H9 (cell line): ENCODE results near the gene CCT7. TPM values are rescaled to one million over a fixed set of nuclear protein-coding genes. Genes with fewer than 3 reads are reported as not detected.

ENCODE experiments used
- DNase-seq: peaks from one replicate; pipeline ENCODE4 v3.0.0-alpha.2; 2017
- H2AFZ ChIP-seq: one replicate; pipeline ENCODE4 v1.6.1; 2013; ENCODE audit warnings: mild to moderate bottlenecking, low read length, control low read depth, moderate library complexity
- H2AK5ac ChIP-seq: 2 replicates; pipeline ENCODE4 v1.6.1; 2013; ENCODE audit warnings: low read length, control low read depth, mixed read lengths; ENCODE audit not compliant: insufficient read length
- H2BK120ac ChIP-seq: one replicate; pipeline ENCODE4 v1.6.1; 2013; ENCODE audit warnings: low read depth, mild to moderate bottlenecking, low read length, control low read depth, inconsistent platforms; ENCODE audit not compliant: poor library complexity, severe bottlenecking
- H2BK12ac ChIP-seq: 2 replicates; pipeline ENCODE4 v1.6.1; 2013; ENCODE audit warnings: low read length, control low read depth, mixed read lengths, low read depth; ENCODE audit not compliant: insufficient read length
- H2BK15ac ChIP-seq: 2 replicates; pipeline ENCODE4 v1.6.1; 2013; ENCODE audit warnings: low read depth, low read length, control low read depth
- H2BK20ac ChIP-seq: one replicate; pipeline ENCODE4 v1.6.1; 2013; ENCODE audit warnings: low read depth, mild to moderate bottlenecking, low read length, control low read depth, inconsistent platforms; ENCODE audit not compliant: poor library complexity, severe bottlenecking
- H2BK5ac ChIP-seq: 2 replicates; pipeline ENCODE4 v1.6.1; 2013; ENCODE audit warnings: low read length, control low read depth, mixed read lengths; ENCODE audit not compliant: insufficient read length
- H3K14ac ChIP-seq: 2 replicates; pipeline ENCODE4 v1.6.1; 2013; ENCODE audit warnings: low read length, control low read depth; ENCODE audit not compliant: insufficient read depth
- H3K18ac ChIP-seq: 2 replicates; pipeline ENCODE4 v1.6.1; 2013; ENCODE audit warnings: low read depth, mild to moderate bottlenecking, mixed read lengths, low read length, control low read depth; ENCODE audit not compliant: insufficient read length
- H3K23ac ChIP-seq: 2 replicates; pipeline ENCODE4 v1.6.1; 2013; ENCODE audit warnings: low read length, control low read depth, mixed read lengths, low read depth; ENCODE audit not compliant: insufficient read length
- H3K23me2 ChIP-seq: 2 replicates; pipeline ENCODE4 v1.6.1; 2013; ENCODE audit warnings: low read depth, mild to moderate bottlenecking, mixed read lengths, low read length, control low read depth; ENCODE audit not compliant: insufficient read length, poor library complexity, severe bottlenecking
- H3K27ac ChIP-seq: 2 replicates; pipeline ENCODE4 v1.5.1; 2013; ENCODE audit warnings: low read length, control low read depth, mixed read lengths, low read depth; ENCODE audit not compliant: insufficient read length
- H3K27me3 ChIP-seq: 2 replicates; pipeline ENCODE4 v1.6.1; 2013; ENCODE audit warnings: low read length, control low read depth, inconsistent platforms; ENCODE audit not compliant: insufficient read depth
- H3K4ac ChIP-seq: 2 replicates; pipeline ENCODE4 v1.6.1; 2013; ENCODE audit warnings: low read depth, mild to moderate bottlenecking, control low read depth, inconsistent platforms, low read length, moderate library complexity
- H3K4me1 ChIP-seq: 2 replicates; pipeline ENCODE4 v1.6.1; 2013; ENCODE audit warnings: low read length, control low read depth, inconsistent platforms; ENCODE audit not compliant: insufficient read depth
- H3K4me2 ChIP-seq: 2 replicates; pipeline ENCODE4 v1.6.1; 2013; ENCODE audit warnings: low read length, control low read depth, mixed read lengths; ENCODE audit not compliant: insufficient read length, insufficient read depth
- H3K56ac ChIP-seq: 2 replicates; pipeline ENCODE4 v1.6.1; 2013; ENCODE audit warnings: low read depth, mild to moderate bottlenecking, mixed read lengths, low read length, control low read depth; ENCODE audit not compliant: insufficient read length
- H3K79me1 ChIP-seq: 2 replicates; pipeline ENCODE4 v1.6.1; 2013; ENCODE audit warnings: low read depth, mild to moderate bottlenecking, moderate library complexity, low read length, control low read depth, inconsistent platforms; ENCODE audit not compliant: insufficient read depth, poor library complexity, severe bottlenecking
- H3K79me2 ChIP-seq: 2 replicates; pipeline ENCODE4 v1.6.1; 2013; ENCODE audit warnings: low read length, control low read depth, inconsistent platforms; ENCODE audit not compliant: insufficient read depth
- H3K9ac ChIP-seq: 2 replicates; pipeline ENCODE4 v1.6.1; 2013; ENCODE audit warnings: low read length, control low read depth, mixed read lengths; ENCODE audit not compliant: insufficient read length; ENCODE audit errors: extremely low read depth
- H3K9me3 ChIP-seq: one replicate; pipeline ENCODE4 v1.6.1; 2013; ENCODE audit warnings: low read depth, low read length, inconsistent platforms; ENCODE audit not compliant: control insufficient read depth
- H3T11ph ChIP-seq: one replicate; pipeline ENCODE4 v1.6.1; 2013; ENCODE audit warnings: mild to moderate bottlenecking, low read length, control low read depth, inconsistent platforms
- H4K20me1 ChIP-seq: one replicate; pipeline ENCODE4 v1.6.1; 2013; ENCODE audit not compliant: control insufficient read depth, insufficient read length, insufficient read depth
- H4K5ac ChIP-seq: 2 replicates; pipeline ENCODE4 v1.6.1; 2013; ENCODE audit warnings: low read depth, mild to moderate bottlenecking, mixed read lengths, low read length, control low read depth; ENCODE audit not compliant: insufficient read length
- H4K8ac ChIP-seq: replicated peaks from 2 replicates; pipeline ENCODE4 v1.6.1; 2013; ENCODE audit warnings: low read length, control low read depth, mixed read lengths, low read depth; ENCODE audit not compliant: insufficient read length
- H4K91ac ChIP-seq: 2 replicates; pipeline ENCODE4 v1.6.1; 2013; ENCODE audit warnings: low read depth, mild to moderate bottlenecking, moderate library complexity, mixed read lengths, low read length, control low read depth; ENCODE audit not compliant: insufficient read length
- H3K27ac Mint-ChIP-seq, 3 experiments: 2 replicates in 2 of 3; 3 replicates in 1 of 3; pipeline ENCODE4 v1.8.0; 2020 to 2021; ENCODE audit warnings: mixed read lengths in 3 of 3, mild to moderate bottlenecking in 1 of 3, moderate library complexity in 1 of 3
- H3K27me3 Mint-ChIP-seq: 2 replicates; pipeline ENCODE4 v1.8.0; 2021; ENCODE audit warnings: low read depth, mild to moderate bottlenecking, moderate library complexity, mixed read lengths
- H3K36me3 Mint-ChIP-seq, 3 experiments: 2 replicates in 2 of 3; 3 replicates in 1 of 3; pipeline ENCODE4 v1.8.0; 2020 to 2021; ENCODE audit warnings: low read depth in 3 of 3, mixed read lengths in 3 of 3; ENCODE audit not compliant: insufficient read depth in 1 of 3
- H3K4me1 Mint-ChIP-seq, 2 experiments: 2 replicates each; pipeline ENCODE4 v1.8.0; 2020; ENCODE audit warnings: mixed read lengths in 2 of 2
- H3K4me3 Mint-ChIP-seq, 2 experiments: 2 replicates in 1 of 2; 3 replicates in 1 of 2; pipeline ENCODE4 v1.8.0; 2020 to 2021; ENCODE audit warnings: mild to moderate bottlenecking in 2 of 2, mixed read lengths in 2 of 2, moderate library complexity in 1 of 2
- H3K9me3 Mint-ChIP-seq, 2 experiments: 2 replicates in 1 of 2; 3 replicates in 1 of 2; pipeline ENCODE4 v1.8.0; 2020; ENCODE audit warnings: mild to moderate bottlenecking in 2 of 2, mixed read lengths in 2 of 2, moderate library complexity in 1 of 2
- CTCF ChIP-seq: fragments of 200-600 bp; sonication (generic); conservative IDR thresholded peaks from 3 replicates; pipeline ENCODE4 v1.8.0; 2021; ENCODE audit warnings: antibody characterized with exemption, mild to moderate bottlenecking
- WGBS: extraction: QIAGEN DNeasy Blood & Tissue Kit; methylation state at CpG from one replicate; pipeline ENCODE4 v1.1.7; 2013; ENCODE audit warnings: missing lambda C conversion rate, low lambda C conversion rate, mixed read lengths; ENCODE audit not compliant: insufficient read length; ENCODE audit errors: extremely low coverage; 5-methylcytosine and 5-hydroxymethylcytosine counted together
- total RNA-seq: library from RNA; stranded (reverse); gene quantifications from 2 replicates; pipeline ENCODE4 v1.2.1, GENCODE V29; 2021

CCT7 gene
- total RNA-seq, 1 experiment from 2014 or later, result 500 TPM

- H2BK120ac ChIP-seq, result no peak overlapping the region
Measured at GRCh38 chr2:73235315-73236028, 1.4 kb downstream of the CCT7 start.

More at GRCh38 chr2:73235315-73236028, 1.4 kb downstream of the CCT7 start:
- Histone ChIP-seq H3K4me2 (peak overlapping the region; percentile 96), H2AK5ac (no peak overlapping the region), H4K91ac (no peak overlapping the region), H2BK20ac (no peak overlapping the region), H3K79me1 (no peaks in the 10 kb centered on the region), H3K56ac (no peak overlapping the region), H2BK15ac (no peak overlapping the region), H3K23me2 (peaks cover 14% of the 10 kb centered on the region), H3K23ac (no peak overlapping the region), H3K4ac (no peak overlapping the region), H2BK5ac (no peak overlapping the region), H3T11ph (no peak overlapping the region), H3K18ac (no peak overlapping the region), H3K27ac (no peak overlapping the region), H4K5ac (no peak overlapping the region), H3K27me3 (no peaks in the 10 kb centered on the region), H3K14ac (no peak overlapping the region), H3K9me3 (no peaks in the 10 kb centered on the region), H3K9ac (peak overlapping the region; percentile 94), H2BK12ac (no peak overlapping the region), H4K20me1 (no peaks in the 10 kb centered on the region), H2AFZ (no peak overlapping the region), H3K79me2 (peaks cover 39% of the 10 kb centered on the region), H3K4me1 (peaks cover 8% of the 10 kb centered on the region; the same call in 1 of the 2 replicates), H4K8ac (no peak overlapping the region)
- Mint-ChIP-seq H3K4me1 (peaks cover 35 to 36% of the 10 kb centered on the region in 2 experiments), H3K9me3 (no peaks in the 10 kb centered on the region), H3K36me3 (peaks cover 11 to 35% (median 25%) of the 10 kb centered on the region in 3 experiments), H3K27ac (peak overlapping the region in 2 of 3 experiments; percentile 34 to 95; a peak in 3 of 7 replicates), H3K27me3 (no peaks in the 10 kb centered on the region; the same call in 1 of the 2 replicates), H3K4me3 (peak overlapping the region; percentile 97 to 99)
- DNase-seq, result no peak
- WGBS, result no CpG with 5 or more reads among the region's 11 CpGs
- no peak for TF ChIP-seq CTCF
